Skeletal muscle tissue (tissue), 2 donors: ENCODE measurements around the gene RHOV. TPM values are rescaled to one million over a fixed set of nuclear protein-coding genes. Genes with fewer than 3 reads are reported as not detected.

ENCODE experiments used
- small RNA-seq: library from RNA; depleted of rRNA; stranded (forward); fragments of <200 nt; gene quantifications from one replicate; pipeline ENCODE3, GENCODE V24; 2014
- total RNA-seq: library from RNA; depleted of rRNA; stranded (reverse); fragments of >200 nt; gene quantifications from one replicate; pipeline ENCODE4 v1.2.3, GENCODE V29; 2014

Gene RHOV
- total RNA-seq, 1 donor from 2014 or later, result 1.0 TPM

Small RNA genes lying within 50 kb of the gene (small RNA-seq; reads per million reads assigned to genes)
- gene AC025166.1, result not detected

Other genes starting within 250 kb of the RHOV start
- 1.6 TPM for gene RAD51, start 179.1 kb downstream of the RHOV start, total RNA-seq
- gene RMDN3, start 119.0 kb downstream of the RHOV start, total RNA-seq, result 14.6 TPM
- gene GCHFR, start 110.2 kb downstream of the RHOV start, total RNA-seq, result 1.6 TPM
- gene C15orf62, start 104.3 kb downstream of the RHOV start, total RNA-seq, result not detected
- 19.8 TPM for gene ZFYVE19, start 67.1 kb downstream of the RHOV start, total RNA-seq
- 10.4 TPM for gene DNAJC17, start 66.8 kb downstream of the RHOV start, total RNA-seq
- not detected for gene PPP1R14D, start 45.5 kb downstream of the RHOV start, total RNA-seq
- gene SPINT1, start 30.2 kb downstream of the RHOV start, total RNA-seq, result under 0.01 TPM
- gene VPS18, start 20.2 kb upstream of the RHOV start, total RNA-seq, result 20.9 TPM
- 11.5 TPM for gene DLL4, start 55.1 kb upstream of the RHOV start, total RNA-seq
- 0.52 TPM for gene CHAC1, start 79.2 kb upstream of the RHOV start, total RNA-seq
- 23.5 TPM for gene INO80, start 242.0 kb upstream of the RHOV start, total RNA-seq